ENCODE measurements around the gene RSRC1.

DNA sequence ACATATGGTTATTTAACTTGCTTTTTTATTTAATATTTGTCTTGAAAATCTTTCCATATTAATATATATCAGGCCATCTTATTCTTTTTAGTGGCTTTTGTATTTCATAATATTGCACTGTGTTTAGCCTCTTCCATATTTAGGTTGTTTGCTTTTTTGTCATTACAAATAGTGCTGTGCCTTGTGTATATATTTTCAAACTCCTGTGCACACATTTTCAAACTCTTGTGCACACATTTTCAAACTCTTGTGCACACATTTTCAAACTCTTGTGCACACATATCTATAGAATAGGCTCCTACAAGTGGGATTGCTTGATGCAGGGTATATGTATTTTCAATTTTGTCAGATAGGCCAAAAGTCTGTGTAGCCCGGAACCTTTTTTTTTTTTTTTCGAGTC, 343.1 kb downstream of the RSRC1 start:
- TF ChIP-seq, protein P1, sequence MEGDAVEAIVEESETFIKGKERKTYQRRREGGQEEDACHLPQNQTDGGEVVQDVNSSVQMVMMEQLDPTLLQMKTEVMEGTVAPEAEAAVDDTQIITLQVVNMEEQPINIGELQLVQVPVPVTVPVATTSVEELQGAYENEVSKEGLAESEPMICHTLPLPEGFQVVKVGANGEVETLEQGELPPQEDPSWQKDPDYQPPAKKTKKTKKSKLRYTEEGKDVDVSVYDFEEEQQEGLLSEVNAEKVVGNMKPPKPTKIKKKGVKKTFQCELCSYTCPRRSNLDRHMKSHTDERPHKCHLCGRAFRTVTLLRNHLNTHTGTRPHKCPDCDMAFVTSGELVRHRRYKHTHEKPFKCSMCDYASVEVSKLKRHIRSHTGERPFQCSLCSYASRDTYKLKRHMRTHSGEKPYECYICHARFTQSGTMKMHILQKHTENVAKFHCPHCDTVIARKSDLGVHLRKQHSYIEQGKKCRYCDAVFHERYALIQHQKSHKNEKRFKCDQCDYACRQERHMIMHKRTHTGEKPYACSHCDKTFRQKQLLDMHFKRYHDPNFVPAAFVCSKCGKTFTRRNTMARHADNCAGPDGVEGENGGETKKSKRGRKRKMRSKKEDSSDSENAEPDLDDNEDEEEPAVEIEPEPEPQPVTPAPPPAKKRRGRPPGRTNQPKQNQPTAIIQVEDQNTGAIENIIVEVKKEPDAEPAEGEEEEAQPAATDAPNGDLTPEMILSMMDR (IDR thresholded peaks at IDR 0.05) = no peak
- TF ChIP-seq EZH2 (IDR thresholded peaks at IDR 0.05; ENCODE audit: borderline replicate concordance, insufficient read depth, low read depth, low read length, poor library complexity, severe bottlenecking) = no peak
